Measurements from ENCODE around the gene PSMC3IP.

- TF ChIP-seq CTCF (IDR thresholded peaks at IDR 0.05) (no peak), EP300 (IDR thresholded peaks at IDR 0.05) (no peak), POLR2A (IDR thresholded peaks at IDR 0.05) (no peak), POLR2AphosphoS5 (IDR thresholded peaks at IDR 0.05) (no peak)
These were observed 23.7 kb downstream of the PSMC3IP start for GRCh38 chr17:42553866-42554249.

All from upper lobe of left lung (tissue), 4 donors.